Measurements from ENCODE around the gene C2orf72.
"Not testable (repeated sequence)": the region's sequence is repeated elsewhere in the genome, so short reads cannot be mapped to it uniquely, and the experiment has no call there.

Gene C2orf72

GRCh38 chr2:231008131-231008530 is 29.2 kb upstream of the C2orf72 start:
- H3K9me3 Mint-ChIP-seq, result peaks cover 7% of the 10 kb centered on the region
- H3K27ac Mint-ChIP-seq, result no peak overlapping the region
- peaks cover 2% of the 10 kb centered on the region for H3K36me3 Mint-ChIP-seq
- H3K4me3 Mint-ChIP-seq, result no peak overlapping the region
- H3K4me1 Mint-ChIP-seq, result no peaks in the 10 kb centered on the region
- peaks cover 8% of the 10 kb centered on the region for H3K27me3 Mint-ChIP-seq

GRCh38 chr2:231009236-231009919 is 27.9 kb upstream of the C2orf72 start:
- Mint-ChIP-seq H3K9me3 (peaks cover 7% of the 10 kb centered on the region), H3K27ac (no peak overlapping the region), H3K36me3 (peaks cover 2% of the 10 kb centered on the region), H3K4me1 (no peaks in the 10 kb centered on the region), H3K27me3 (peaks cover 7% of the 10 kb centered on the region), H3K4me3 (no peak overlapping the region)

- H3K9me3 Mint-ChIP-seq, result peaks cover under 1% of the 10 kb centered on the region
- H3K27me3 Mint-ChIP-seq, result peaks cover 10% of the 10 kb centered on the region
- no peaks in the 10 kb centered on the region for H3K36me3 Mint-ChIP-seq
- H3K4me3 Mint-ChIP-seq, result no peak overlapping the region
- no peak overlapping the region for H3K27ac Mint-ChIP-seq
- H3K4me1 Mint-ChIP-seq, result no peaks in the 10 kb centered on the region
These were observed 27.1 kb upstream of the C2orf72 start for GRCh38 chr2:231010201-231010730.

DNA sequence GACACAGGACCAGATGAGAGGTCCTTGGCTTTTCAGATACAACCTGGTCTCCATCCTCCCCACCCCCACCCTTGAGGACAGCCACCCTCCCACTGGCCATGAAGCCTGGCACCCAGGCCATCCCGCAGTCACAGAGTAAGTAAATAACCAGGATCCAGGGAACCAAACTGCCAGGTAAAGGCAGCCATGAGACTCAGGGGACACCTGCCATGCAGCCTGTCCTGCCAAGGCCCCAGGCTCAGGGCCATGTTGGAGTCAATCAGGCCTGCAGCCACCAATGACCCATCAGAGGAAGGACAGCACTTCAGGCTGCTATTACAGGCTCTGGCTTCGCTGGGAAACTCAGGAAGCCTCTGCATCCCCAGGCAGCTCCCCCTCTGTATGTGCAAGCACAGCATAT is 25.8 kb upstream of the C2orf72 start:
- Mint-ChIP-seq H3K9me3 (no peaks in the 10 kb centered on the region), H3K27me3 (peaks cover 10% of the 10 kb centered on the region), H3K4me1 (no peaks in the 10 kb centered on the region), H3K36me3 (no peaks in the 10 kb centered on the region), H3K27ac (no peak overlapping the region), H3K4me3 (no peak overlapping the region)

DNA sequence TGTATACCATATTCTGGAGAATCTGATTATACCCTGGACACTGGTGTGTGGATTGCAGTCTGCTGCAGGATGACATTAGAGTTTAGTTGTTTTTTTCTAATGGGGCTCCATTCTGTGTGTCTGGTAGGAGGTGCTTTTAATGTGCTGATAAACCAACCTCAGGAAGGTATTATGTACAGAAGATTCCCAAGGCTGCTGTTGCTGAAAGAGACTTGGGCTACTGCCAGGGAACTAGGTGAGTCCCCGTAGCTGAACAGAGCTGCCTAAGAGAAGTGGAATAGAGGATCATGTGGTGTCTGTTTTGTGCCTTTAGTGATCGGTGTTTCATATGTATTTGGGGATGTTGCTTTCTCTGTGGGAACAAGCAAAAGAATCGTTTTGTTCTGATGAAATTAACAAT is 24.9 kb upstream of the C2orf72 start:
- Mint-ChIP-seq H3K4me3 (no peak overlapping the region), H3K36me3 (peaks cover 1% of the 10 kb centered on the region), H3K27me3 (peaks cover 16% of the 10 kb centered on the region), H3K9me3 (no peaks in the 10 kb centered on the region), H3K4me1 (no peaks in the 10 kb centered on the region), H3K27ac (no peak overlapping the region)

- H3K9me3 Mint-ChIP-seq, result no peaks in the 10 kb centered on the region
- no peak overlapping the region for H3K4me3 Mint-ChIP-seq
- H3K4me1 Mint-ChIP-seq, result no peaks in the 10 kb centered on the region
- H3K27me3 Mint-ChIP-seq, result peaks cover 17% of the 10 kb centered on the region
- H3K36me3 Mint-ChIP-seq, result peaks cover 1% of the 10 kb centered on the region
- no peak overlapping the region for H3K27ac Mint-ChIP-seq
These were observed 23.5 kb upstream of the C2orf72 start for GRCh38 chr2:231013820-231014219.

DNA sequence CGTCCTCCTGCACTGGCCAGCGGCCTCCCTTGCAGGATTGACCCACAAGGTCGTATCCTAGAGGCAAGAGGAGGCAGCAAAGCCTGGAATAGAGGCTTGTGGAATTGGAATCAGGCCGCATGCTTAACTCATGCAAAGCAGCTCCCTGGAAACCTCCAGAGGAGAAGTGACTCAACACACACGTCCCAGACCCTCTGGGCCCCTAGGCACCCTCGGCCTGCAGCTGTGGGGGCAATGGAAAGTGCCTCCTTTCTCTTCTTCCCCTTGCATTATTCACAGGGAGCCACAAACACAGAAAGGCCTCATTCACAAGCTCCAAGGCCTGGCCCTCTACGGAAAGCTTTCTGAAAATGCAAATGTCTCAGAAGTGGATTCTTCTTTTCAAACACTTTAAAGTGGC is 21.8 kb upstream of the C2orf72 start:
- Mint-ChIP-seq H3K27me3 (peaks cover 12% of the 10 kb centered on the region), H3K36me3 (peaks cover 1% of the 10 kb centered on the region), H3K9me3 (no peaks in the 10 kb centered on the region), H3K4me1 (no peaks in the 10 kb centered on the region), H3K27ac (no peak overlapping the region), H3K4me3 (no peak overlapping the region)

- Mint-ChIP-seq H3K36me3 (peaks cover 1% of the 10 kb centered on the region), H3K27me3 (peaks cover 12% of the 10 kb centered on the region), H3K27ac (no peak overlapping the region), H3K9me3 (no peaks in the 10 kb centered on the region), H3K4me1 (no peaks in the 10 kb centered on the region), H3K4me3 (no peak overlapping the region)
These were observed 21.4 kb upstream of the C2orf72 start for GRCh38 chr2:231015926-231016325.

GRCh38 chr2:231016566-231017230 is 20.6 kb upstream of the C2orf72 start:
- H3K27ac Mint-ChIP-seq, result no peak overlapping the region
- no peaks in the 10 kb centered on the region for H3K9me3 Mint-ChIP-seq
- no peaks in the 10 kb centered on the region for H3K4me1 Mint-ChIP-seq
- no peak overlapping the region for H3K4me3 Mint-ChIP-seq
- H3K27me3 Mint-ChIP-seq, result peaks cover 12% of the 10 kb centered on the region
- peaks cover 1% of the 10 kb centered on the region for H3K36me3 Mint-ChIP-seq

- Mint-ChIP-seq H3K4me3 (no peak overlapping the region), H3K27ac (no peak overlapping the region), H3K9me3 (no peaks in the 10 kb centered on the region), H3K36me3 (peaks cover 1% of the 10 kb centered on the region), H3K4me1 (no peaks in the 10 kb centered on the region), H3K27me3 (peaks cover 12% of the 10 kb centered on the region)
These were observed 20.1 kb upstream of the C2orf72 start for GRCh38 chr2:231017231-231017598.

DNA sequence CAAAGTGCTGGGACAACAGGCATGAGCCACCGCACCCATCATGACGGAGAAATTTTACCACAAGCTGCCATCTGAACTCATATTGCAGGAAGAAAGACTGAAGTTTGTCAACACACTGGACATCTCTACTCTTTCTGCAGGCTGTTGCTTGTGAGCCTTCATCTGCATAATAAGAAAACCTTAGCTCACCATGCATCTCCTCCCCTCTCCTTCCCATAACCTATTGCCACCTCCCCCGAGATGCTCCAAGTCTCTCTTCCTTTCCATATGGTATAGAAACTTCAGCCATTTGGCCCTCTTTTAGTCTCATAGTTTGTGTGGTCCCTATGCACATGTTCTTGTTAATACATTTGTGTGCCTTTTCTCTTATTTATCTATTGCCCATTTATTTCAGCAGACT is 19.1 kb upstream of the C2orf72 start:
- no peak overlapping the region for H3K27ac Mint-ChIP-seq
- H3K27me3 Mint-ChIP-seq, result peaks cover 10% of the 10 kb centered on the region
- peaks cover 1% of the 10 kb centered on the region for H3K36me3 Mint-ChIP-seq

DNA sequence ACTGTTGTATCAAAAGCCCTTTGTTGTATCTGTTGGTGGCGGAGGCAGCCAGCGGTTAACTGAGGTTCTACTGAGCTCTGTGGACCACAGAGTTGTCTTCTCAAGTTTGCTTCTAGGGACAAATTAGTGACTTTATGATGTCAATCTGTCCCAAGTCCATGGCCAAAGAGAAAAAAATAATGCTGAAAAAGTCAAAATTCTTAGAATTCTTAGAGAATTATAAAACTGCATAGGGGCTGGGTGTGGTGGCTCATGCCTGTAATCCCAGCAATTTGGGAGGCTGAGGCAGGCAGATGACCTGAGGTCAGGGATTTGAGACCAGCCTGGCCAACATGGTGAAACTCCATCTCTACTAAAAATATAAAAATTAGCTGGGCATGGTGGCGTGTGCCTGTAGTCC is 12.3 kb upstream of the C2orf72 start:
- H3K4me3 Mint-ChIP-seq, H3K36me3 Mint-ChIP-seq, H3K27me3 Mint-ChIP-seq, H3K4me1 Mint-ChIP-seq, H3K27ac Mint-ChIP-seq, H3K9me3 Mint-ChIP-seq: not testable (repeated sequence)

More for the DNA sequence above, 19.1 kb upstream of the C2orf72 start:
- Mint-ChIP-seq H3K9me3 (no peaks in the 10 kb centered on the region), H3K4me1 (no peaks in the 10 kb centered on the region), H3K4me3 (no peak overlapping the region)

- H3K4me1 Mint-ChIP-seq, result no peaks in the 10 kb centered on the region
- no peak overlapping the region for H3K4me3 Mint-ChIP-seq
- H3K9me3 Mint-ChIP-seq, result no peaks in the 10 kb centered on the region
- no peaks in the 10 kb centered on the region for H3K36me3 Mint-ChIP-seq
- H3K27ac Mint-ChIP-seq, result no peak overlapping the region
- H3K27me3 Mint-ChIP-seq, result peaks cover 1% of the 10 kb centered on the region
These were observed 8.4 kb upstream of the C2orf72 start for GRCh38 chr2:231028889-231029288.

- Mint-ChIP-seq H3K27ac (no peak overlapping the region), H3K36me3 (no peaks in the 10 kb centered on the region), H3K4me1 (no peaks in the 10 kb centered on the region), H3K4me3 (no peak overlapping the region), H3K27me3 (peaks cover 1% of the 10 kb centered on the region), H3K9me3 (no peaks in the 10 kb centered on the region)
These were observed 7.8 kb upstream of the C2orf72 start for GRCh38 chr2:231029563-231029962.

- Mint-ChIP-seq H3K27me3 (peaks cover 6% of the 10 kb centered on the region), H3K9me3 (no peaks in the 10 kb centered on the region), H3K36me3 (no peaks in the 10 kb centered on the region), H3K27ac (no peak overlapping the region), H3K4me1 (no peaks in the 10 kb centered on the region), H3K4me3 (no peak overlapping the region)
These were observed 6.6 kb upstream of the C2orf72 start for GRCh38 chr2:231030725-231031124.

- no peaks in the 10 kb centered on the region for H3K9me3 Mint-ChIP-seq
These were observed 4.7 kb upstream of the C2orf72 start for GRCh38 chr2:231032575-231033140.

More at GRCh38 chr2:231032575-231033140, 4.7 kb upstream of the C2orf72 start:
- H3K27ac Mint-ChIP-seq, result no peak overlapping the region
- H3K36me3 Mint-ChIP-seq, result no peaks in the 10 kb centered on the region
- H3K4me1 Mint-ChIP-seq, result no peaks in the 10 kb centered on the region
- H3K4me3 Mint-ChIP-seq, result no peak overlapping the region
- H3K27me3 Mint-ChIP-seq, result peaks cover 16% of the 10 kb centered on the region
